ENCODE results near the gene GLIS1.

Gene GLIS1

GRCh38 chr1:53530550-53530949 lies 208.4 kb downstream of the GLIS1 start:
- no peak for DNase-seq (ENCODE audit: low read depth in 2 of 2)

GRCh38 chr1:53529555-53529954 lies 209.4 kb downstream of the GLIS1 start:
- DNase-seq (ENCODE audit: low read depth in 2 of 2) = no peak

GRCh38 chr1:53527368-53527767 lies 211.6 kb downstream of the GLIS1 start:
- no peak for DNase-seq (ENCODE audit: low read depth in 2 of 2)

GRCh38 chr1:53526451-53527101 lies 212.4 kb downstream of the GLIS1 start:
- peak; percentile 49 to 51 for DNase-seq (ENCODE audit: low read depth in 2 of 2)

- DNase-seq (ENCODE audit: low read depth in 2 of 2) = no peak
These were observed 213.4 kb downstream of the GLIS1 start for GRCh38 chr1:53525595-53525994.

- DNase-seq (ENCODE audit: low read depth in 2 of 2) = no peak
These were observed 214.3 kb downstream of the GLIS1 start for GRCh38 chr1:53524428-53525375.

- DNase-seq (ENCODE audit: low read depth in 2 of 2) = no peak
These were observed 216.9 kb downstream of the GLIS1 start for GRCh38 chr1:53521924-53522552.

GRCh38 chr1:53520481-53520880 lies 218.5 kb downstream of the GLIS1 start:
- no peak for DNase-seq (ENCODE audit: low read depth in 2 of 2)

- DNase-seq (ENCODE audit: low read depth in 2 of 2) = no peak
These were observed 219.5 kb downstream of the GLIS1 start for GRCh38 chr1:53519421-53519820.

GRCh38 chr1:53518775-53519174 lies 220.2 kb downstream of the GLIS1 start:
- no peak for DNase-seq (ENCODE audit: low read depth in 2 of 2)

GRCh38 chr1:53517821-53518352 lies 221.1 kb downstream of the GLIS1 start:
- no peak for DNase-seq (ENCODE audit: low read depth in 2 of 2)

GRCh38 chr1:53517109-53517508 lies 221.9 kb downstream of the GLIS1 start:
- DNase-seq (ENCODE audit: low read depth in 2 of 2) = no peak

GRCh38 chr1:53516181-53516580 lies 222.8 kb downstream of the GLIS1 start:
- DNase-seq (ENCODE audit: low read depth in 2 of 2) = no peak

GRCh38 chr1:53514436-53514835 lies 224.5 kb downstream of the GLIS1 start:
- DNase-seq (ENCODE audit: low read depth in 2 of 2) = no peak

- DNase-seq (ENCODE audit: low read depth in 2 of 2) = no peak
These were observed 225.1 kb downstream of the GLIS1 start for GRCh38 chr1:53513846-53514245.

- DNase-seq (ENCODE audit: low read depth in 2 of 2) = no peak
These were observed 225.9 kb downstream of the GLIS1 start for GRCh38 chr1:53512807-53513755.

GRCh38 chr1:53511933-53512806 lies 226.8 kb downstream of the GLIS1 start:
- peak; percentile 23 to 32 for DNase-seq (ENCODE audit: low read depth in 2 of 2)

- DNase-seq (ENCODE audit: low read depth in 2 of 2) = no peak
These were observed 227.5 kb downstream of the GLIS1 start for GRCh38 chr1:53511323-53511932.

GRCh38 chr1:53510215-53510614 lies 228.7 kb downstream of the GLIS1 start:
- no peak for DNase-seq (ENCODE audit: low read depth in 2 of 2)

GRCh38 chr1:53509775-53510174 lies 229.2 kb downstream of the GLIS1 start:
- DNase-seq (ENCODE audit: low read depth in 2 of 2) = no peak

All from fibroblast of skin of left quadriceps (primary cell).